Parathyroid adenoma (tissue), 2 donors: ENCODE results near the gene NBEAL1.
"Not testable (repeated sequence)": the region's sequence is repeated elsewhere in the genome, so short reads cannot be mapped to it uniquely, and the experiment has no call there.

ENCODE experiments used
- H2AFZ ChIP-seq: fragments of 300-600 bp; sonication (generic); one replicate; pipeline ENCODE4 v1.7.0; 2017; ENCODE audit warnings: antibody characterized with exemption, mild to moderate bottlenecking
- H3K27ac ChIP-seq: fragments of 300-600 bp; sonication (generic); one replicate; pipeline ENCODE4 v1.7.0; 2017
- H3K27me3 ChIP-seq: fragments of 300-600 bp; sonication (generic); one replicate; pipeline ENCODE4 v1.7.0; 2017; ENCODE audit warnings: low read length; ENCODE audit not compliant: control insufficient read depth, insufficient read depth
- H3K36me3 ChIP-seq: fragments of 300-600 bp; sonication (generic); one replicate; pipeline ENCODE4 v1.7.0; 2017; ENCODE audit warnings: low read length; ENCODE audit not compliant: control insufficient read depth, insufficient read depth
- H3K4me1 ChIP-seq: fragments of 300-600 bp; sonication (generic); one replicate; pipeline ENCODE4 v1.7.0; 2017; ENCODE audit warnings: control low read depth
- H3K4me2 ChIP-seq: fragments of 300-600 bp; sonication (generic); one replicate; pipeline ENCODE4 v1.7.0; 2017; ENCODE audit warnings: low read length
- H3K4me3 ChIP-seq: fragments of 300-600 bp; sonication (generic); one replicate; pipeline ENCODE4 v1.7.0; 2017; ENCODE audit warnings: low read depth, low read length
- H3K79me2 ChIP-seq: fragments of 300-600 bp; sonication (generic); one replicate; pipeline ENCODE4 v1.7.0; 2017; ENCODE audit warnings: control low read depth
- H3K9ac ChIP-seq: fragments of 300-600 bp; sonication (generic); one replicate; pipeline ENCODE4 v1.7.0; 2017; ENCODE audit warnings: mild to moderate bottlenecking
- H3K9me3 ChIP-seq: fragments of 300-600 bp; sonication (generic); one replicate; pipeline ENCODE4 v1.7.0; 2017; ENCODE audit warnings: low read length; ENCODE audit not compliant: control insufficient read depth
- CTCF ChIP-seq: fragments of 300-600 bp; sonication (generic); IDR thresholded peaks from one replicate; pipeline ENCODE4 v1.7.0; 2017; ENCODE audit warnings: antibody characterized with exemption, mild to moderate bottlenecking
- donor health status: primary hyperparathyroidism.

Gene NBEAL1

GRCh38 chr2:203185864-203186263 lies 171.2 kb downstream of the NBEAL1 start:
- Histone ChIP-seq H3K27ac (no peak overlapping the region), H2AFZ (no peak overlapping the region), H3K9ac (no peak overlapping the region), H3K79me2 (no peaks in the 10 kb centered on the region), H3K36me3 (no peaks in the 10 kb centered on the region), H3K27me3 (no peaks in the 10 kb centered on the region), H3K4me1 (no peaks in the 10 kb centered on the region), H3K9me3 (no peaks in the 10 kb centered on the region), H3K4me3 (no peak overlapping the region), H3K4me2 (no peak overlapping the region)
- no peak for TF ChIP-seq CTCF

- H3K9ac ChIP-seq, H3K36me3 ChIP-seq, H3K27ac ChIP-seq: not testable (repeated sequence)
These were observed 175.9 kb downstream of the NBEAL1 start for GRCh38 chr2:203190547-203190946.

GRCh38 chr2:203191026-203191425 lies 176.4 kb downstream of the NBEAL1 start:
- not testable (repeated sequence) for H3K9me3 ChIP-seq, H3K27me3 ChIP-seq, H3K4me1 ChIP-seq, H3K79me2 ChIP-seq, H3K27ac ChIP-seq, H3K4me3 ChIP-seq, H3K9ac ChIP-seq, H2AFZ ChIP-seq, H3K4me2 ChIP-seq, H3K36me3 ChIP-seq

More at GRCh38 chr2:203190547-203190946, 175.9 kb downstream of the NBEAL1 start:
- not testable (repeated sequence) for H3K4me2 ChIP-seq, H2AFZ ChIP-seq, H3K79me2 ChIP-seq, H3K27me3 ChIP-seq, H3K4me3 ChIP-seq, H3K9me3 ChIP-seq, H3K4me1 ChIP-seq

GRCh38 chr2:203191961-203192360 lies 177.3 kb downstream of the NBEAL1 start:
- H3K9ac ChIP-seq: no peak overlapping the region
- no peak overlapping the region for H3K4me3 ChIP-seq
- TF ChIP-seq CTCF: no peak
- no peaks in the 10 kb centered on the region for H3K79me2 ChIP-seq
- H3K27me3 ChIP-seq: no peaks in the 10 kb centered on the region
- H3K4me2 ChIP-seq: no peak overlapping the region
- no peaks in the 10 kb centered on the region for H3K9me3 ChIP-seq
- no peaks in the 10 kb centered on the region for H3K36me3 ChIP-seq
- H2AFZ ChIP-seq: no peak overlapping the region
- H3K4me1 ChIP-seq: no peaks in the 10 kb centered on the region
- no peak overlapping the region for H3K27ac ChIP-seq

- Histone ChIP-seq H3K36me3 (no peaks in the 10 kb centered on the region), H2AFZ (no peak overlapping the region), H3K4me2 (no peak overlapping the region), H3K9ac (no peak overlapping the region), H3K27me3 (no peaks in the 10 kb centered on the region), H3K4me3 (no peak overlapping the region), H3K79me2 (no peaks in the 10 kb centered on the region), H3K4me1 (no peaks in the 10 kb centered on the region), H3K9me3 (no peaks in the 10 kb centered on the region), H3K27ac (no peak overlapping the region)
- no peak for TF ChIP-seq CTCF
These were observed 180.8 kb downstream of the NBEAL1 start for GRCh38 chr2:203195331-203196036.

GRCh38 chr2:203200866-203201265 lies 186.2 kb downstream of the NBEAL1 start:
- H3K79me2 ChIP-seq: no peaks in the 10 kb centered on the region
- H3K9me3 ChIP-seq: no peaks in the 10 kb centered on the region
- H3K4me3 ChIP-seq: no peak overlapping the region
- no peak overlapping the region for H3K9ac ChIP-seq
- no peak overlapping the region for H3K27ac ChIP-seq
- no peak overlapping the region for H3K4me2 ChIP-seq
- no peaks in the 10 kb centered on the region for H3K27me3 ChIP-seq
- no peak for TF ChIP-seq CTCF
- no peaks in the 10 kb centered on the region for H3K36me3 ChIP-seq
- H2AFZ ChIP-seq: no peak overlapping the region
- H3K4me1 ChIP-seq: no peaks in the 10 kb centered on the region
